ENCODE measurements around the gene RNF112. TPM values are rescaled to one million over a fixed set of nuclear protein-coding genes. Genes with fewer than 3 reads are reported as not detected.

RNF112 gene
- total and polyA plus RNA-seq, 2 of the 13 experiments (the other 11 are each of a cell fraction or from before 2014, with no cell fraction given) = 0.05 TPM; not detected in 1

GRCh38 chr17:19377602-19378415 is 33.2 kb upstream of the RNF112 start (continued):
- TF ChIP-seq SNAI1 (CRISPR knock-in tag; IDR thresholded peaks at IDR 0.05; ENCODE audit: borderline replicate concordance) = no peak
- TF ChIP-seq NR2C2 (CRISPR knock-in tag; IDR thresholded peaks at IDR 0.05; ENCODE audit: borderline replicate concordance) = peak; percentile 73
- no peak for TF ChIP-seq ETS1 (CRISPR knock-in tag; IDR thresholded peaks at IDR 0.05)
- TF ChIP-seq, protein P1, sequence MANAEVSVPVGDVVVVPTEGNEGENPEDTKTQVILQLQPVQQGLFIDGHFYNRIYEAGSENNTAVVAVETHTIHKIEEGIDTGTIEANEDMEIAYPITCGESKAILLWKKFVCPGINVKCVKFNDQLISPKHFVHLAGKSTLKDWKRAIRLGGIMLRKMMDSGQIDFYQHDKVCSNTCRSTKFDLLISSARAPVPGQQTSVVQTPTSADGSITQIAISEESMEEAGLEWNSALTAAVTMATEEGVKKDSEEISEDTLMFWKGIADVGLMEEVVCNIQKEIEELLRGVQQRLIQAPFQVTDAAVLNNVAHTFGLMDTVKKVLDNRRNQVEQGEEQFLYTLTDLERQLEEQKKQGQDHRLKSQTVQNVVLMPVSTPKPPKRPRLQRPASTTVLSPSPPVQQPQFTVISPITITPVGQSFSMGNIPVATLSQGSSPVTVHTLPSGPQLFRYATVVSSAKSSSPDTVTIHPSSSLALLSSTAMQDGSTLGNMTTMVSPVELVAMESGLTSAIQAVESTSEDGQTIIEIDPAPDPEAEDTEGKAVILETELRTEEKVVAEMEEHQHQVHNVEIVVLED (CRISPR knock-in tag; IDR thresholded peaks at IDR 0.05; ENCODE audit: borderline replicate concordance) = peak; percentile 93
- no peak for TF ChIP-seq THYN1 (CRISPR knock-in tag; IDR thresholded peaks at IDR 0.05; ENCODE audit: borderline replicate concordance, low read depth)
- TF ChIP-seq KLF6 (CRISPR knock-in tag; IDR thresholded peaks at IDR 0.05) = no peak
- no peak for TF ChIP-seq ZBTB46 (CRISPR knock-in tag; IDR thresholded peaks at IDR 0.05; ENCODE audit: borderline replicate concordance)
- TF ChIP-seq AGO2 (optimal IDR thresholded peaks at IDR 0.05; ENCODE audit: low read depth, low read length) = no peak
- no peak for TF ChIP-seq CBX1 (IDR thresholded peaks at IDR 0.05; ENCODE audit: low read depth)
- no peak for TF ChIP-seq NCOA5 (CRISPR knock-in tag; IDR thresholded peaks at IDR 0.05)
- peak; percentile 78; the same call in 1 of the 2 replicates for TF ChIP-seq ZNF547 (CRISPR knock-in tag; IDR thresholded peaks at IDR 0.05)
- no peak for TF ChIP-seq PLSCR1 (CRISPR knock-in tag; IDR thresholded peaks at IDR 0.05; ENCODE audit: borderline replicate concordance)
- TF ChIP-seq REXO4 (CRISPR knock-in tag; IDR thresholded peaks at IDR 0.05; ENCODE audit: borderline replicate concordance) = no peak
- no peak; the same call in none of the 2 replicates for TF ChIP-seq ZMYM4 (CRISPR knock-in tag; IDR thresholded peaks at IDR 0.05)
- TF ChIP-seq HOXA5 (CRISPR knock-in tag; IDR thresholded peaks at IDR 0.05) = 0 out of 2 replicates have a peak, but pooled peaks have one; percentile 17
- peak; percentile 79 for TF ChIP-seq CREM (IDR thresholded peaks at IDR 0.05)
- TF ChIP-seq CREM (CRISPR knock-in tag; IDR thresholded peaks at IDR 0.05) = no peak
- TF ChIP-seq GABPB1 (CRISPR knock-in tag; IDR thresholded peaks at IDR 0.05) = peak; percentile 98

All from HepG2 (cell line).